ENCODE measurements around the gene CYB561D2. TPM values are rescaled to one million over a fixed set of nuclear protein-coding genes. Genes with fewer than 3 reads are reported as not detected.
A peak's percentile ranks its signal among the peaks of the same experiment; 100 is the strongest.

Gene CYB561D2
- total and polyA plus RNA-seq, 7 donors: 6.8 to 46.0 (median 10.8) TPM

DNA sequence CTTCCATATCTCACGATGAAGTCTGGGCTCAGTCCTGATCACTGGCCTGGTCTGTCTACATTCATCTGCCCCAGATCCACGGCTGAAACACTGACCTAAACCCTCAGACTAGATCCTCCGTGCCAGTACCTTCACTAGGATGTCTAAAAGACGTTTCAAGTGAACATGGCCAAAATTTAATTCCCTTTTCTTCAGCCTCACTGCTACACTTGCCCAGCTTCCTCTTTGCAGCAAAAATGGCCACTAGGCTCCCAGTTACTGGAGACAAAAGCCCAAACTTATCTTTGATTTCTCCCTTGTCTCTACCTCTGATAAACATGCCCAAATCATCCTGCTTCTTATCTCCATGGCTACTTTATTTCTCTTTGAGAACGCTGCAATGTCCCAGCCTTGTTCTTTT is 11.7 kb upstream of the CYB561D2 start:
- Histone ChIP-seq H3K36me3 (no peaks in the 10 kb centered on the region), H3K27ac (peak overlapping the region; percentile 93 to 100 (median 98)), H3K4me1 (peaks cover 0 to 70% (median 67%) of the 10 kb centered on the region in 4 donors), H3K4me3 (peak overlapping the region in 1 of 4 donors; percentile 83), H3K27me3 (no peaks in the 10 kb centered on the region), H3K9me3 (no peaks in the 10 kb centered on the region)
- no peak for DNase-seq
- intact Hi-C loops (cut with DNase I): no loop called here
- WGBS, 2 donors: 54 to 76% methylated on average over 5 of the region's 5 CpGs
- TF ChIP-seq CTCF (IDR thresholded peaks at IDR 0.05): no peak
- no peak for TF ChIP-seq POLR2AphosphoS5 (IDR thresholded peaks at IDR 0.05)
- TF ChIP-seq POLR2A (IDR thresholded peaks at IDR 0.05): no peak
- TF ChIP-seq EP300 (IDR thresholded peaks at IDR 0.05): no peak

DNA sequence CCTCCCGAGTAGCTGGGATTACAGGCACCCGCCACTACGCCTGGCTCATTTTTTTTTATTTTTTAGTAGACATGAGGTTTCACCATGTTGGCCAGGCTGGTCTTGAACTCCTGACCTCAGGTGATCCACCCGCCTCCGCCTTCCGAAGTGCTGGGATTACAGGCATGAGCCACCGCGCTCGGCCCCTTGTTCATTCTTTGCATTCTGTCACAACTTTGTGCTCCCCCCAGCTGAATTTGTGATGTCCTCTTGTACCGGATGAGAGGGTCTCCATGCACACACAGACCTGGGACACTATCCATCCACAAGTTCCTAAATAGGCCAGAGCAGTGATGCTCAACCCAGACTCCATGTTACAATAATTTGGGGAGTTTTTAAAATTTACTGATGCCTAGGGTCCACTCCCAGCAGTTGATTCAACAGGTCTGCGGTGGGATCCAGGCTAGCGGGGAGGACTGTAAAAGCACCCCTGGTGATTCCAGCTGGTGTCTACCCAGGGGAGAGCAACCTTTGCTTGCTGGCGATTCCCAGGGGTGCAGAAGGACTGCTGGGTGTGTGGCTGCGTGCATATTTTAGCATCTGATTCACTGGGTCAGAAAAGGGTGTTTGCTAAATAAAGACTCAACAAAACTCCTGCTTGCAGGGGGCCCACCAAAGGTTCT is 11.0 kb upstream of the CYB561D2 start:
- no peaks in the 10 kb centered on the region for H3K27me3 ChIP-seq
- TF ChIP-seq EP300 (IDR thresholded peaks at IDR 0.05) (no peak), CTCF (IDR thresholded peaks at IDR 0.05) (no peak), POLR2A (IDR thresholded peaks at IDR 0.05) (no peak), POLR2AphosphoS5 (IDR thresholded peaks at IDR 0.05) (no peak)
- WGBS, 2 donors: 67 to 82% methylated on average over 14 of the region's 14 CpGs
- no peaks in the 10 kb centered on the region for H3K9me3 ChIP-seq
- no peaks in the 10 kb centered on the region for H3K36me3 ChIP-seq
- peak overlapping the region; percentile 34 to 62 (median 54) for H3K4me3 ChIP-seq
- H3K27ac ChIP-seq: peak overlapping the region; percentile 93 to 100 (median 98)
- intact Hi-C loops (cut with DNase I): no loop called here
- peaks cover 0 to 63% (median 61%) of the 10 kb centered on the region in 4 donors for H3K4me1 ChIP-seq
- DNase-seq: no peak

GRCh38 chr3:50340147-50340447 is 10.6 kb upstream of the CYB561D2 start:
- DNase-seq: no peak
- Histone ChIP-seq H3K27me3 (no peaks in the 10 kb centered on the region), H3K9me3 (no peaks in the 10 kb centered on the region), H3K4me1 (peaks cover 0 to 61% (median 59%) of the 10 kb centered on the region in 4 donors), H3K27ac (peak overlapping the region; percentile 93 to 100 (median 98)), H3K36me3 (no peaks in the 10 kb centered on the region), H3K4me3 (peak overlapping the region; percentile 34 to 62 (median 54))
- TF ChIP-seq POLR2AphosphoS5 (IDR thresholded peaks at IDR 0.05): no peak
- intact Hi-C loops (cut with DNase I): no loop called here
- WGBS, 2 donors: 23 to 55% methylated on average over 9 of the region's 9 CpGs

DNA sequence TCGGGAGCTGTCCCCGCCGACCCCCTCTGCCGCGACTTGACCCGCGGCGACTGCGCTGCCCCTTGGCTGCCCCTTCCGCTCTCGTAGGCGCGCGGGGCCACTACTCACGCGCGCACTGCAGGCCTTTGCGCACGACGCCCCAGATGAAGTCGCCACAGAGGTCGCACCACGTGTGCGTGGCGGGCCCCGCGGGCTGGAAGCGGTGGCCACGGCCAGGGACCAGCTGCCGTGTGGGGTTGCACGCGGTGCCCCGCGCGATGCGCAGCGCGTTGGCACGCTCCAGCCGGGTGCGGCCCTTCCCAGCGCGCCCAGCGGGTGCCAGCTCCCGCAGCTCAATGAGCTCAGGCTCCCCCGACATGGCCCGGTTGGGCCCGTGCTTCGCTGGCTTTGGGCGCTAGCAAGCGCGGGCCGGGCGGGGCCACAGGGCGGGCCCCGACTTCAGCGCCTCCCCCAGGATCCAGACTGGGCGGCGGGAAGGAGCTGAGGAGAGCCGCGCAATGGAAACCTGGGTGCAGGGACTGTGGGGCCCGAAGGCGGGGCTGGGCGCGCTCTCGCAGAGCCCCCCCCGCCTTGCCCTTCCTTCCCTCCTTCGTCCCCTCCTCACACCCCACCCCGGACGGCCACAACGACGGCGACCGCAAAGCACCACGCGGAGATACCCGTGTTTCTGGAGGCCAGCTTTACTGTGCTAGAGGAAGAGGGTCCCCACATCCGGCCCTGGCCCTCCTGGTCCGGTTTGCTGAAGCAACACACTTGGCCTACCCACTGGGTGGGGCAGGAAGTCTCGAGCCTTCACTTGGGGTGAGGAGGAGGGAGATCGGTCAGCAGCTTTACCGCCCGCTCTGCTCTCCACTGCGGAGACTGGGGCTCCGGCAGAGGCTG is 10.0 kb upstream of the CYB561D2 start, which contains the start of gene RASSF1:
Gene RASSF1 (minus strand): TSS at position 389 of the 882 bp plus-strand sequence. CDS start 31 bp downstream, at position 358.
- WGBS, 2 donors: 4 to 10% methylated on average over 85 of the region's 85 CpGs
- peak; percentile 40 to 71 (median 64) for TF ChIP-seq POLR2AphosphoS5 (IDR thresholded peaks at IDR 0.05)
- TF ChIP-seq EP300 (IDR thresholded peaks at IDR 0.05): no peak
- TF ChIP-seq POLR2A (IDR thresholded peaks at IDR 0.05): peak; percentile 18 to 43
- Histone ChIP-seq H3K9me3 (no peaks in the 10 kb centered on the region), H3K4me1 (peaks cover 0 to 61% (median 59%) of the 10 kb centered on the region in 4 donors), H3K4me3 (peak within 1 kb of the TSS; percentile 34 to 62 (median 54)), H3K27me3 (no peaks in the 10 kb centered on the region), H3K27ac (peak within 1 kb of the TSS; percentile 93 to 100 (median 98)), H3K36me3 (no peaks in the 10 kb centered on the region)
- intact Hi-C loops (cut with DNase I): no loop called here
- peak; percentile 92 for DNase-seq

GRCh38 chr3:50341537-50341936 is 9.1 kb upstream of the CYB561D2 start:
- no peak for TF ChIP-seq CTCF (IDR thresholded peaks at IDR 0.05)
- TF ChIP-seq POLR2A (IDR thresholded peaks at IDR 0.05): no peak
- no peak for TF ChIP-seq EP300 (IDR thresholded peaks at IDR 0.05)
- no peak for TF ChIP-seq POLR2AphosphoS5 (IDR thresholded peaks at IDR 0.05)
- H3K9me3 ChIP-seq: no peaks in the 10 kb centered on the region
- no peak for DNase-seq
- H3K4me1 ChIP-seq: peaks cover 0 to 57% (median 54%) of the 10 kb centered on the region in 4 donors
- no peaks in the 10 kb centered on the region for H3K27me3 ChIP-seq
- intact Hi-C loops (cut with DNase I): no loop called here
- peak overlapping the region; percentile 93 to 100 (median 98) for H3K27ac ChIP-seq
- no peaks in the 10 kb centered on the region for H3K36me3 ChIP-seq
- peak overlapping the region in 3 of 4 donors; percentile 52 to 62 (median 57) for H3K4me3 ChIP-seq
- 87 to 90% methylated on average over 9 of the region's 9 CpGs for WGBS, 2 donors
